GM20000 (cell line): ENCODE measurements around the gene AMN.
"Not testable (repeated sequence)": the region's sequence is repeated elsewhere in the genome, so short reads cannot be mapped to it uniquely, and the experiment has no call there.

Experiments used
- DNase-seq: peaks from one replicate; pipeline ENCODE4 v3.0.0; 2012; ENCODE audit warnings: low spot score
- CTCF ChIP-seq: IDR thresholded peaks from 2 replicates; pipeline ENCODE4 v1.5.1; 2012; ENCODE audit warnings: mild to moderate bottlenecking, control low read depth; ENCODE audit errors: extremely low read depth, missing control alignments

The AMN gene

DNA sequence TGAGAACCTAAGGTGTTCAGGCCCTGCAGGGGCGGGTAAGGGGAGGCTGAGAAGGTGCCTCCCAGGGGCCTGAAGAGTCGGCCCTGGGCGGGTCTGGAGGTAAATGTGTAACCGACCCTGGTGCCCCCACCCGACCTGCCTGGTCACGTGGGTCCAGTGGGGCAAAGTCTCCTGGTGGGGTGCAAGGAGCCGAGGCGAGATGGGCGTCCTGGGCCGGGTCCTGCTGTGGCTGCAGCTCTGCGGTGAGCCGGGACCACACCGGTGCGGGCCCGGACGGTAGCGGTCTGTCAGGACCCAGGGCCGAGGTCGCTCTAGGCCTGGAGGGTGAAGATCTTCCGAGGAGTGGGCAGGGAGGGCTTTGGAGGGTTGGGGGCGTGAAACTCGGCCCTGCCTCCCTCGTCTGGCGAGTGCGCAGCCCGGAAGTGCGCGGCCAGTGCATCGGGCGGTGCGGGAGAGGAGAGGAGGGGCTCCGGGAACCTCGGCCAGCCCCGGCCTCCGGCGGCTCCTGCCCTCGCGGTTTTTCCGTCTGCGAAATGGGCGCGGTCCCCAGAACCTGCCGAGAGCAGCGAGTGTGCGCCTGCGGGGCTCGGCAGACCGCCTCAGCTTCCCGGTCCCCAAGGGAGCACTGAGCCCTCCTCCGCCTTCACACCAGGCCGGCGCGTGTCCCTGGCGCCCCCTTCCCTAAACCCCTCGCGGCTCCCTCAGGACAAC, at the start of gene AMN:
Gene AMN, plus strand, starts transcription at position 174 of the 711 bp plus-strand sequence. Its CDS starts 26 bp downstream, at position 200.
- no peak for DNase-seq
- TF ChIP-seq CTCF = no peak

- no peak for DNase-seq
- no peak for TF ChIP-seq CTCF
Measured at GRCh38 chr14:102873131-102873530, 49.3 kb upstream of the AMN start.

DNA sequence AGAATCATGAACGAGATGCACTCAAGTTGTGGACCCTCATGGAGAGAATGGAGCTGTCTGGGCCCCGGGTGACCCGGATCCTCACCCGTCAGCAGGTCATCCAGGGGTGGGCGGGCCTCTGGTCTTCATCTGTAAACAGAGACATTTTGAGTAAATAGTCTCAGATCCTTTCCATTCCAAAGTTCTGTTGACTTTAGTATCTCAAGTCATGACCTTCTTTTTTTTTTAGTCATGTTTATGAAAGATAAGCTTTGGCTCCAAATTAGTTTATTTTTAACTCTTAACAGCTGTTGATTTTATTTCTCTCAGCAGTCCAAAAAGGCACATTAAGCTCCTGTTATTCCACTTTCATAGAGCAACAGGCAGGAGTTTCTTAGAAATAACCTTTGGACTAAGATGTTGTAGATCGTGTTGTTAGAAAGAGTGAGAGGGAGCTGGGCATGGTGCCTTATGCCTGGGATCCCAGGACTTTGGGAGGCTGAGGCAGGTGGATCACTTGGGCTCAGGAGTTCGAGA, 48.9 kb upstream of the AMN start:
- no peak for DNase-seq

DNA sequence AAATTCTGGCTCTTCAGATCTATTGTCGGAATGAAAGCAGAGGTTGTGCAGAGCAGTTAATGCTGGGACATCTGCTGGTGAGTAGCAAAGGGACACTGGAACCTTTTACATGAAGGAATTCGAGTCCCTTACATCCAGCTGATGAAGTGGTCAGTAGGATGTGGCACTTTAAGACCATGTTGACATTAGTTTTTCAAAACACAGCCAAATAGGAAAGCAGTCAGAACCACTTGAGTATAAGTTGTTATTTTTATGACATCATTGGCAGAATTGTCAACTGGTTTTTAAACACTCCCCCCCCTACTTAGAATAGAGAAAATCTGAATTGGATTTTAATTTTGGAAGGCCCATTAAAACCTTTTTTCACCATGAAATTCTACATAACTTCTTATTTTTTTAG, 46.8 kb upstream of the AMN start:
- no peak for DNase-seq
- TF ChIP-seq CTCF = no peak

More for the DNA sequence above, 48.9 kb upstream of the AMN start:
- no peak for TF ChIP-seq CTCF

GRCh38 chr14:102877511-102877910, 45.0 kb upstream of the AMN start:
- not testable (repeated sequence) for DNase-seq

DNA sequence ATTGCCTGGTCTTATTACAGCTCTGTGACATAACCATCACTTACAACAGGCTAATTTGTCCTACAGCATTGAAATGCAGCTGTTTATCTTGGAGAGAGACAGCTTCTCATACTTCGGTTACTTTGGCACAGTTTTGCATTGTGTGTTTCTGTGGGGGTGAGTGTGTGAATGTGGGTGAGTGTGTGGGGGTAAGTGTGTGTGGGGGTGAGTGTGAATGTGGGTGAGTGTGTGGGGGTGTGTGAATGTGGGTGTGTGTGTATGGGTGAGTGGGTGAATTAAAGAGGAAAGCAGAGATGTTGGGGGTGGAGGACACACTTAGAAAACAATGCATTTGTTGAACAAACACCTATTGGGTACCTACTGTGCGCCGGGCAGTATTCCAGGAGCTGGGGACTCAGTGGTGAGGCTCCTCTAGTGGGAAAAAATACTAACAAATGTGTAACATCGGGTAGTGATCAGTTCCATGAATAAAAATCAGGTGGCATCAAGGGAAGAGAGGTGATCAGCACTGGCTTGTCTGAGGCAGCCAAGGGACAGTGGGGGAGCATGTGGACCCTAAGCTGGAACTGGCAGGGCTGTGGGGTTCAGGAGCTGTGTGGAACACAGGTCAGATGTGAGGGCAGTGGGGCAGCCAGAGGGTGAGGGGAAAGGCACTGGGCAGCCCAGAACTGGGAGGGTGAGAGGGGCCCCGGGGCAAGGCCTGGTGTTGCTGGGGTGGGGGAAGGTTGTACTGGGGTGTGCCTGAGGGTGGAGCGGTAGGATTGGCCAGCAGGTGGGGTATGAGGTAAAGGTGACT, 44.1 kb upstream of the AMN start:
- TF ChIP-seq CTCF = no peak
- no peak for DNase-seq

DNA sequence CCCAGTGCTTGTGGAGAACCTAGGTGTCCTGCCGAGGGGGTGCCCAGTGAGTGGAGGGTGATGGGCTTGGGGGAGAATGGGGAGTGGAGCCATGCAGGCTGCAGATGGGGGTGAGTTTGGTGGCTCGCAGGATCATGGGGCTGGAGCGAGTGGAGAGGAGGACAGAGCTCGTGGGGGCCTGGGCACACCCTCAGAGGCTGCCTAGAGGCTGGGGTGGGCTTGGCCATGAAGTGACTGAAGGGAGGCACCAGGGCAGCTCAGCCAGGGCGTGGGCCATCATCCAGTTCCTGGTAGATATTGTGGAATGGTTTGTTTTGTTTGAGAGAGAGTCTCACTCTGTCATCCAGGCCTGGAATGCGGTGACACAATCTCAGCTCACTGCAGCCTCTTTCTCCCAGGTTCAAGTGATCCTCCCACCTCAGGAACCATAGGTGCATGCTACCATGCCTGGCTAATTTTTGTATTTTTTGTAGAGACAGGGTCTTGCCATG, 43.4 kb upstream of the AMN start:
- no peak for TF ChIP-seq CTCF
- DNase-seq = no peak
